GM18520 (cell line): ENCODE measurements around the gene MARVELD2.

Source experiments
- ATAC-seq: cut with Tn5 transposase; IDR thresholded peaks from one replicate; pipeline ENCODE4 v1.9.1; 2021; ENCODE audit not compliant: unreplicated experiment

MARVELD2 gene

DNA sequence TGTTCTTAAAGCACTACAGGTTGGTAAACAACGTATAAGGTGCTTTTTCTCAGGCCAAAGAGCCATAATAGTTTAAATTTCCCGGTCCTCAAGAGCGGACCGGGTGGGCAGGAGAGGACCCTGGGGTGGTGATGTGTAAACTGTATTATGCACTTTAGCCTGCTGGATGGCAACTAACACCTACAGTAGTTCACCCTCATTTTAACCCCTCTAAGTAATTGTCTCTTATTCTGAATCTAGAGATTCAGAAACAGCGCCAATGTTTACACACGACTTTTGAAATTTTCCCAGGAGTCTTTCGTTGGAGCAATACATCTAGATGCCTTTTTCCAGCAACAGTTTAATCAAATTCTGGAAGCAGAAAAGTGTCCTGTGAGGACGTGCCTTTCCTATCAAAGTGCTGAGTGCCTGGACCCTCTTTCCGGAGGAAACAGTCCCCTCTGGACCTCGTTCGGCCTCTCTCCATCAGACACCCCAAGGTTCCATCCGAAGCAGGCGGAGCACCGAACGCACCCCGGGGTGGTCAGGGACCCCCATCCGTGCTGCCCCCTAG is 77.0 kb downstream of the MARVELD2 start:
- no peak for ATAC-seq

DNA sequence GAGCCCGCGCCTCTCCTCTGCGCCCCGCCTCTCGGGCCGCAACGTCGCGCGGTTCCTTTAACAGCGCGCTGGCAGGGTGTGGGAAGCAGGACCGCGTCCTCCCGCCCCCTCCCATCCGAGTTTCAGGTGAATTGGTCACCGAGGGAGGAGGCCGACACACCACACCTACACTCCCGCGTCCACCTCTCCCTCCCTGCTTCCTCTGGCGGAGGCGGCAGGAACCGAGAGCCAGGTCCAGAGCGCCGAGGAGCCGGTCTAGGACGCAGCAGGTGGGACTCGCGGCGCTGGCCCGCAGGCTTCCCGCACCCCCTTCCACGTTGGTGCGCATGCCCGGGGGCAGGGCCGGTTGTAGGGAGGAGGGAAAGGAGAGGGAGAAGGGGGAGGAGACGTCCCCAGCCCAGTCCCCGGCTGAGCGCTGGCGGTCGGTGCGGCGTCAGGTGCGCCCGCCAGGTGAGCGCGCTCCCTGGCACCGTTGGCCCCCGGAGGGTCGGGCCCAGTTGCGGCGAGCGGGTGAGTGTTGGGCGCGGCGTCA is 77.5 kb downstream of the MARVELD2 start, which contains the start of gene OCLN:
OCLN (plus strand) TSS at position 400 of the 532 bp plus-strand sequence. CDS start 11,455 bp downstream, outside the sequence.
- ATAC-seq: no peak

DNA sequence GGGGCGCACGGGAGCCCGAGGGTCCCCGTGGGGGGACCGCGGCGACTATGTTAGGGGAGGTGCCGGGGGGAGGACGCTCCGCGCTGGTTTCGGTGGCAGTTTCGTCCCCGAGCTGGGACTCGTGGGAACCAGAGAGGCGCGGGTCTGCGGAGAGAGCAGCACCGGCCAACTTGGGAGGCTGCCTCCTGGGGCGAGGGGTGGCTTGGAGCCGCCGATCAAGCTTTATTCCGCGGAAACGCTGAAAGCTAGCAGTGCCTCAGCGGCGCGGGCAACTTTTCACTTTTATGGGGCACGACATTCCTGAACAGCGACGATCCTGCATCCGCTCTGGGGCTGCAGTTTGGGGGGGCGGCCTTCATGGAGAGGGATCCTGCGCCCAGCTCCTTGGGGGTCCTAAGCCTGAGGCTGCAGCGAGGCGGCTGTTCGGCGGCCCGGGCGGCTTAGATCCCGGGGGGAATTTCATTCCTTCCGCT is 78.0 kb downstream of the MARVELD2 start:
- ATAC-seq: no peak

DNA sequence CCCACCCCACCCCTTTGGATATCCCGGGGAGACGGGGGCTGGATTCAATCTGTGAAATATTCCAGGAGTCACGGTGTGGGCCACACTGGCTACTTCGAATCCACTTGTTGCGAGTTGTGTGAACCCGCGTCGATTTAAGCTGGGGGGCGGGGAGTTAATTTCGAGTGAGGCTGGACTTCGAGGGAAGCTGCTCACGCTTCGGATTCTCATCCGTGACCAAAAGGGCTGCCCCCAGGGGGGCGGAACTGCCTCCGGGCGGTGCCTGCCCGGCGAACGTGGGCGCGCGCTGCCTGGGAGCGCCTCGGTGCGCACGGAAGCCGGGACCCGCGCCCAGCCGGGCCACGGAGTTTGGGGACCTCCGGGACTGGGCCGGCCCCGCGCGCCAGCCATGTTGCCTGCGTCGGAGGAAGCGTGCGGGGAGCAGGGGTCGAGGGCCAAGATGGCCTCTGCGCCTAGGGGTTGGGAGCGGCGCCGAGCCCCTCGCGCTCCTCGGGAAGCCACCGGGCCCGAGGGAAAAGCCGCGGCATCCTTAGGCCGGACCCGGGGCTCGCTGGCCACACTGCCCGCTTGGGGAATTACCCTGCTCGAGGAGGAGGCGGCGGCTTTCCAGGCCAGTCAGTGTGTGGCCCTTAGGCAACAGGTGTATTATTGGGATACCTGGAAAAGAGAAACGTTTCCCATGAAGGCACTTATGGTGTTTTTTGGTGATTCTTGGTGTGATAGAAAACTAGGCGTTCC is 78.6 kb downstream of the MARVELD2 start:
- no peak for ATAC-seq
